ENCODE results near the gene ZBTB18.

ZBTB18 gene

GRCh38 chr1:244060117-244060516, 9.0 kb downstream of the ZBTB18 start:
- no peak for DNase-seq (ENCODE audit: extremely low read depth, low read depth)
- TF ChIP-seq, protein P1, sequence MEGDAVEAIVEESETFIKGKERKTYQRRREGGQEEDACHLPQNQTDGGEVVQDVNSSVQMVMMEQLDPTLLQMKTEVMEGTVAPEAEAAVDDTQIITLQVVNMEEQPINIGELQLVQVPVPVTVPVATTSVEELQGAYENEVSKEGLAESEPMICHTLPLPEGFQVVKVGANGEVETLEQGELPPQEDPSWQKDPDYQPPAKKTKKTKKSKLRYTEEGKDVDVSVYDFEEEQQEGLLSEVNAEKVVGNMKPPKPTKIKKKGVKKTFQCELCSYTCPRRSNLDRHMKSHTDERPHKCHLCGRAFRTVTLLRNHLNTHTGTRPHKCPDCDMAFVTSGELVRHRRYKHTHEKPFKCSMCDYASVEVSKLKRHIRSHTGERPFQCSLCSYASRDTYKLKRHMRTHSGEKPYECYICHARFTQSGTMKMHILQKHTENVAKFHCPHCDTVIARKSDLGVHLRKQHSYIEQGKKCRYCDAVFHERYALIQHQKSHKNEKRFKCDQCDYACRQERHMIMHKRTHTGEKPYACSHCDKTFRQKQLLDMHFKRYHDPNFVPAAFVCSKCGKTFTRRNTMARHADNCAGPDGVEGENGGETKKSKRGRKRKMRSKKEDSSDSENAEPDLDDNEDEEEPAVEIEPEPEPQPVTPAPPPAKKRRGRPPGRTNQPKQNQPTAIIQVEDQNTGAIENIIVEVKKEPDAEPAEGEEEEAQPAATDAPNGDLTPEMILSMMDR (IDR thresholded peaks at IDR 0.05; ENCODE audit: low read depth, low read length, missing control alignments) = no peak
- no peak overlapping the region for H3K4me3 ChIP-seq (replicated peaks; ENCODE audit: low read depth, low read length)

- H3K4me3 ChIP-seq (replicated peaks; ENCODE audit: low read depth, low read length) = no peak overlapping the region
- no peak for DNase-seq (ENCODE audit: extremely low read depth, low read depth)
- TF ChIP-seq, protein P1 (IDR thresholded peaks at IDR 0.05; ENCODE audit: low read depth, low read length, missing control alignments) = no peak
Observed at GRCh38 chr1:244060686-244061085, 9.6 kb downstream of the ZBTB18 start.

- DNase-seq (ENCODE audit: extremely low read depth, low read depth) = no peak
- no peak overlapping the region for H3K4me3 ChIP-seq (replicated peaks; ENCODE audit: low read depth, low read length)
Observed at GRCh38 chr1:244062156-244062725, 11.2 kb downstream of the ZBTB18 start.

GRCh38 chr1:244063498-244063897, 12.4 kb downstream of the ZBTB18 start:
- TF ChIP-seq, protein P1 (IDR thresholded peaks at IDR 0.05; ENCODE audit: low read depth, low read length, missing control alignments) = no peak
- H3K4me3 ChIP-seq (replicated peaks; ENCODE audit: low read depth, low read length) = no peak overlapping the region
- no peak for DNase-seq (ENCODE audit: extremely low read depth, low read depth)

More at GRCh38 chr1:244062156-244062725, 11.2 kb downstream of the ZBTB18 start:
- TF ChIP-seq, protein P1 (IDR thresholded peaks at IDR 0.05; ENCODE audit: low read depth, low read length, missing control alignments) = no peak

- DNase-seq (ENCODE audit: extremely low read depth, low read depth) = no peak
- TF ChIP-seq, protein P1 (IDR thresholded peaks at IDR 0.05; ENCODE audit: low read depth, low read length, missing control alignments) = no peak
- H3K4me3 ChIP-seq (replicated peaks; ENCODE audit: low read depth, low read length) = no peak overlapping the region
Observed at GRCh38 chr1:244064621-244065020, 13.5 kb downstream of the ZBTB18 start.

DNA sequence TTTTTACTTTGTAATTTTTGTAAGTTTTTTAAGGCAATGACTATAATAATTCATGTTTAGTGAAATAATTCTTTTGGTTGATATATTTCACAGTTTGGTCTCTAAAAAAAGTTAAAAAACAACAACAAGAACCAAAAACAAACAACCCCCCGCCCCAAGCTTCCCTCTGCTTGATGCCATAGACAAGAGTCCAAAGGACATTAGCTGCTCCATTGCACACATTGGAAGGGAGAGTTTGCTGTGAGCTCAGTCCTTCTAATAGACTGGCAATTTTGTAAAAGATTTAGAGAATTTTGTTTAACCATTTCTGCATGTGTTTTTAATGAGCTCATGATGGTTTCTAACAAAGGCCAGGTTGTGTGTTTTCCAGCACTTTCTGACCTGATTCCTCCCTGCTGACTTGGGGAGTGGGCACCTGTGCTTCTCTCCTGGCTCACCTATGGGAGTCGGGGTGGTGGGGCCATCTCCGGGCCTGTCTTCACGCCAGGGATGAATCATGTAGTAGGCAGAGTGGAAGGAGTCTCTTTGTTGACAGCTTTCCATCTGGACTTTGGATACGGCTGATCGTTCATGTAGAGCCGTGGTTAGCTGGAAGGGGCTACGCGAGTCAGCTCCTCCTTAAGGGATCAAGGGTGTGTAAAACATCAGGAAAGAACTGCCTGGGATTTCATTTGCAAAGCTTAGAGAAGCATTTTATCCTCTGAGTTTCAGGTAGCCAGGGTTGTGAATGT, 14.1 kb downstream of the ZBTB18 start:
- no peak for DNase-seq (ENCODE audit: extremely low read depth, low read depth)
- TF ChIP-seq, protein P1 (IDR thresholded peaks at IDR 0.05; ENCODE audit: low read depth, low read length, missing control alignments) = no peak

More for the DNA sequence above, 14.1 kb downstream of the ZBTB18 start:
- H3K4me3 ChIP-seq (replicated peaks; ENCODE audit: low read depth, low read length) = no peak overlapping the region

All from HFF-Myc (cell line).